Fibroblast of lung (primary cell): ENCODE data around the gene DUSP16. TPM values are rescaled to one million over a fixed set of nuclear protein-coding genes. Genes with fewer than 3 reads are reported as not detected.

Experiments used
- DNase-seq, 2 donors: peaks; one replicate each; pipeline versions ENCODE4 v3.0.0 to v3.0.0-alpha.2; 2010; ENCODE audit warnings: low read depth in 2 of 2
- H2AFZ ChIP-seq: 2 replicates; pipeline ENCODE4 v1.5.1; 2012; ENCODE audit warnings: low read length, control low read depth, inconsistent platforms
- H3K27ac ChIP-seq: 2 replicates; pipeline ENCODE4 v1.5.1; 2011; ENCODE audit warnings: low read length, control low read depth; ENCODE audit not compliant: insufficient read depth
- H3K27me3 ChIP-seq: 2 replicates; pipeline ENCODE4 v1.5.1; 2011; ENCODE audit warnings: mild to moderate bottlenecking, low read length; ENCODE audit not compliant: control insufficient read depth, insufficient read depth
- H3K36me3 ChIP-seq: 2 replicates; pipeline ENCODE4 v1.5.1; 2011; ENCODE audit warnings: low read length; ENCODE audit not compliant: control insufficient read depth, insufficient read depth
- H3K4me1 ChIP-seq: 2 replicates; pipeline ENCODE4 v1.5.1; 2011; ENCODE audit warnings: low read length; ENCODE audit not compliant: control insufficient read depth, insufficient read depth; ENCODE audit errors: extremely low read depth
- H3K4me2 ChIP-seq: 2 replicates; pipeline ENCODE4 v1.5.1; 2011; ENCODE audit warnings: low read length, control low read depth; ENCODE audit not compliant: insufficient read depth; ENCODE audit errors: extremely low read depth
- H3K4me3 ChIP-seq, 4 experiments: fragments of 200-600 bp in 1 of 4; sonication (generic) in 1 of 4; replicated peaks in 1 of 4; 2 replicates each; pipeline ENCODE4 v1.5.1; 2011 to 2016; ENCODE audit warnings: low read length in 4 of 4, low read depth in 3 of 4, mild to moderate bottlenecking in 3 of 4, control low read depth in 2 of 4, inconsistent platforms in 1 of 4, mixed read lengths in 1 of 4; ENCODE audit not compliant: insufficient read depth in 1 of 4; ENCODE audit errors: control extremely low read depth in 1 of 4
- H3K79me2 ChIP-seq: 2 replicates; pipeline ENCODE4 v1.5.1; 2012; ENCODE audit warnings: mild to moderate bottlenecking, low read length, inconsistent platforms; ENCODE audit not compliant: control insufficient read depth, insufficient read depth
- H3K9ac ChIP-seq: 2 replicates; pipeline ENCODE4 v1.5.1; 2011; ENCODE audit warnings: mild to moderate bottlenecking, low read length, control low read depth; ENCODE audit not compliant: insufficient read depth
- H3K9me3 ChIP-seq: 2 replicates; pipeline ENCODE4 v1.5.1; 2012; ENCODE audit warnings: low read depth, low read length; ENCODE audit not compliant: control insufficient read depth, insufficient read depth
- H4K20me1 ChIP-seq: 2 replicates; pipeline ENCODE4 v1.5.1; 2011; ENCODE audit warnings: low read length; ENCODE audit not compliant: control insufficient read depth, insufficient read depth; ENCODE audit errors: extremely low read depth
- EZH2 ChIP-seq: IDR thresholded peaks from 2 replicates; pipeline ENCODE4 v1.5.1; 2012; ENCODE audit warnings: low read length, control low read depth, mild to moderate bottlenecking; ENCODE audit errors: missing control alignments
- polyA plus RNA-seq, 2 donors: library from polyadenylated mRNA; depleted of rRNA in 1 of 2; stranded (reverse) in 1 of 2; unstranded in 1 of 2; fragments of >200 nt; gene quantifications; 2 replicates each; pipeline ENCODE4 v1.2.1, GENCODE V29; 2011 to 2012; ENCODE audit warnings: missing spikeins in 1 of 2
- total RNA-seq: library from RNA; depleted of rRNA; stranded (reverse); fragments of >200 nt; gene quantifications from 2 replicates; pipeline ENCODE4 v1.2.1, GENCODE V29; 2014
- TF ChIP-seq, protein P1 (sequence below), 2 donors: IDR thresholded peaks in 1 of 2; conservative IDR thresholded peaks in 1 of 2; 1 replicate in 1 of 2; 2 replicates in 1 of 2; pipeline ENCODE4 v1.5.1; 2011 to 2012; ENCODE audit warnings: low read length in 2 of 2, control low read depth in 1 of 2, inconsistent platforms in 1 of 2, low read depth in 1 of 2, mild to moderate bottlenecking in 1 of 2

The DUSP16 gene
- total and polyA plus RNA-seq, 2 donors (not counting 1 experiment from before 2014, with no cell fraction given): 9.4 to 15.2 TPM

- no peak overlapping the region for H2AFZ ChIP-seq
- H3K9ac ChIP-seq: no peak overlapping the region
- H4K20me1 ChIP-seq: no peaks in the 10 kb centered on the region
- no peaks in the 10 kb centered on the region for H3K36me3 ChIP-seq
- no peak overlapping the region for H3K4me2 ChIP-seq
- H3K9me3 ChIP-seq: no peaks in the 10 kb centered on the region
- DNase-seq: no peak
- TF ChIP-seq EZH2: no peak
- TF ChIP-seq, protein P1, sequence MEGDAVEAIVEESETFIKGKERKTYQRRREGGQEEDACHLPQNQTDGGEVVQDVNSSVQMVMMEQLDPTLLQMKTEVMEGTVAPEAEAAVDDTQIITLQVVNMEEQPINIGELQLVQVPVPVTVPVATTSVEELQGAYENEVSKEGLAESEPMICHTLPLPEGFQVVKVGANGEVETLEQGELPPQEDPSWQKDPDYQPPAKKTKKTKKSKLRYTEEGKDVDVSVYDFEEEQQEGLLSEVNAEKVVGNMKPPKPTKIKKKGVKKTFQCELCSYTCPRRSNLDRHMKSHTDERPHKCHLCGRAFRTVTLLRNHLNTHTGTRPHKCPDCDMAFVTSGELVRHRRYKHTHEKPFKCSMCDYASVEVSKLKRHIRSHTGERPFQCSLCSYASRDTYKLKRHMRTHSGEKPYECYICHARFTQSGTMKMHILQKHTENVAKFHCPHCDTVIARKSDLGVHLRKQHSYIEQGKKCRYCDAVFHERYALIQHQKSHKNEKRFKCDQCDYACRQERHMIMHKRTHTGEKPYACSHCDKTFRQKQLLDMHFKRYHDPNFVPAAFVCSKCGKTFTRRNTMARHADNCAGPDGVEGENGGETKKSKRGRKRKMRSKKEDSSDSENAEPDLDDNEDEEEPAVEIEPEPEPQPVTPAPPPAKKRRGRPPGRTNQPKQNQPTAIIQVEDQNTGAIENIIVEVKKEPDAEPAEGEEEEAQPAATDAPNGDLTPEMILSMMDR (conservative IDR thresholded peaks at IDR 0.05 in 1 of 2, IDR thresholded peaks at IDR 0.05 in 1 of 2; ENCODE audit: low read depth in 1 of 2, low read length in 2 of 2): no peak
- peaks cover 2% of the 10 kb centered on the region for H3K27me3 ChIP-seq
- H3K79me2 ChIP-seq: peaks cover 9% of the 10 kb centered on the region
- H3K27ac ChIP-seq: no peak overlapping the region
- no peak overlapping the region for H3K4me3 ChIP-seq
- H3K4me1 ChIP-seq: peaks cover 5% of the 10 kb centered on the region
Measured at GRCh38 chr12:12564911-12565310, 2.2 kb upstream of the DUSP16 start.

DNA sequence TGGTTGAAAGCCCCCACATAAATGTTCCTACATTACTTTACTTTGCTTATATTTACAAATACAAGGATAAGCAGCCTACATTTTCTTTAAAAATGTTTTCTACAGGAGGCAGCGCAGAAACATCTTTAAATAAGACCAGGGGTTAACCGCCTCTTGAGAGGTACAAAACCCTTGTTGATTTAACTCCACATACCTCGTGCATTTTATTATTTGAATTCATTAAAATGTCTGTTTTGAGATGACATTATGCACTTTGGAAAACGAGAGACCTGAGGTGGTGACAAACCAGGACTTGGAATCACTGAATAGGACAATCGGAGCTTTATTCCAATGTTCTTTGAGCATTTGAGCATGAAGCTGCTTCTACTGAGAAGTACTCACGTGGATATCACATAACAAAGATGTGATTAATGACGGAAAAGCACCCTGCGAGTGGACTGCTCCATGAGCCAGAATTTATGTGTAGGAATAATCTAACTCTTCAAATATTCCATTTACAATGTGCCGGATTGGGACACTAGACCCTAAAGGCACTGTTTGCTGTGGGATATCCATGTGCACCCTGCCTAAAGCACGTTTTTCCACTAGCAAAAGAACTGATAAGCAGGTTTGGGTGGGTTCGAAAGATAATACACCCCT, 746 bp upstream of the DUSP16 start:
- TF ChIP-seq EZH2: no peak
- TF ChIP-seq, protein P1 (conservative IDR thresholded peaks at IDR 0.05 in 1 of 2, IDR thresholded peaks at IDR 0.05 in 1 of 2; ENCODE audit: low read depth in 1 of 2, low read length in 2 of 2): no peak
- H2AFZ ChIP-seq: peak overlapping the region; percentile 48
- no peak overlapping the region for H3K27ac ChIP-seq
- no peaks in the 10 kb centered on the region for H4K20me1 ChIP-seq
- H3K27me3 ChIP-seq: no peaks in the 10 kb centered on the region
- peaks cover 12% of the 10 kb centered on the region for H3K79me2 ChIP-seq
- peak in 1 of 2 donors; percentile 60 for DNase-seq
- H3K4me1 ChIP-seq: peaks cover 5% of the 10 kb centered on the region
- H3K4me3 ChIP-seq: peak overlapping the region; percentile 34 to 71 (median 54)
- H3K36me3 ChIP-seq: no peaks in the 10 kb centered on the region
- no peak overlapping the region for H3K9ac ChIP-seq
- no peaks in the 10 kb centered on the region for H3K9me3 ChIP-seq
- peak overlapping the region; percentile 75 for H3K4me2 ChIP-seq

GRCh38 chr12:12562016-12562483, 613 bp downstream of the DUSP16 start:
- TF ChIP-seq EZH2: no peak
- TF ChIP-seq, protein P1 (conservative IDR thresholded peaks at IDR 0.05 in 1 of 2, IDR thresholded peaks at IDR 0.05 in 1 of 2; ENCODE audit: low read depth in 1 of 2, low read length in 2 of 2): no peak
- H3K4me3 ChIP-seq: peak overlapping the region; percentile 50 to 79 (median 74)
- no peaks in the 10 kb centered on the region for H3K36me3 ChIP-seq
- H3K4me1 ChIP-seq: peaks cover 5% of the 10 kb centered on the region
- H3K79me2 ChIP-seq: peaks cover 12% of the 10 kb centered on the region
- peak overlapping the region; percentile 96 for H3K9ac ChIP-seq
- H3K27ac ChIP-seq: peak overlapping the region; percentile 95
- H3K9me3 ChIP-seq: no peaks in the 10 kb centered on the region
- no peak overlapping the region for H2AFZ ChIP-seq
- H3K4me2 ChIP-seq: no peak overlapping the region
- no peaks in the 10 kb centered on the region for H3K27me3 ChIP-seq
- DNase-seq: peak; percentile 25 to 37
- H4K20me1 ChIP-seq: no peaks in the 10 kb centered on the region
